Hematopoietic multipotent progenitor cell treated with erythropoietin and hydrocortisone succinate and interleukin-3 and kit ligand, for 4 days (in vitro differentiated cells): Measurements from ENCODE around the gene SETD3.
A peak's percentile ranks its signal among the peaks of the same experiment; 100 is the strongest.

Experiments
- DNase-seq: peaks from one replicate; pipeline ENCODE4 v3.0.0-alpha.2; 2015

The SETD3 gene

DNA sequence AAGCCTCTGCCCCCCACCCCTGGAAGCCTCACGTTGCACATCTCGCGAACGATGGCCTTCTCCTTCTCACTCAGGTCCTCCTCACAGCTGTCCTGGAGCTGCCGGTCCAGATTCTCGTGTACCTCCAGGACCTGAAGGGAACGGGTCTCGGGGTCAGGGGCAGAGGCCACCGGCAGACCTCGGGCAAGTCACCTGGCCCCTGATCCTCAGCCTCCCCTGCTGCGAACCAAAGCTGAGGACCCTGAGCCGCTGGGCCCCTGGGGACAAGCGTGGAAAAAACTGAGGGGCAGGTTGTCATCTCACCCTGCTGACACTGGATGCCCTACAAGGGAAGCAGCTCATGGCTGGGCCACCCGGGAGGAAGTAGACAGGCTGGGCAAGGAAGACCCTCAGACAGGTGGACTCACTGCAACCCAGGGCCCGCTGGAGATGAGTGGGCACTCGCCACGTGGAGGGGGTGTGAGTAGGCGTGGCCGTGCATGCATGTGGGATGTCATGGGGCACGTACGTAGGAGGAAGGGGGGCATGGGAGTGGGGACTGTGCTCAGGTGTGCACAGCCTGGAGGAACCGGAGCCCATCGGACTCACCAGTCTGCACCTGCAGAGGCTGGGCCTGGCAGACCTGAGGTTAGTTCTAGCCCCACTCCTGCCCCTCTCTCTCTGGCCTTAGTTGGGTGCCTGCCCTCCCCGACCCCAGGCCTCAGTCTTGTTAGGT lies 35.7 kb upstream of the SETD3 start:
- no peak for DNase-seq

DNA sequence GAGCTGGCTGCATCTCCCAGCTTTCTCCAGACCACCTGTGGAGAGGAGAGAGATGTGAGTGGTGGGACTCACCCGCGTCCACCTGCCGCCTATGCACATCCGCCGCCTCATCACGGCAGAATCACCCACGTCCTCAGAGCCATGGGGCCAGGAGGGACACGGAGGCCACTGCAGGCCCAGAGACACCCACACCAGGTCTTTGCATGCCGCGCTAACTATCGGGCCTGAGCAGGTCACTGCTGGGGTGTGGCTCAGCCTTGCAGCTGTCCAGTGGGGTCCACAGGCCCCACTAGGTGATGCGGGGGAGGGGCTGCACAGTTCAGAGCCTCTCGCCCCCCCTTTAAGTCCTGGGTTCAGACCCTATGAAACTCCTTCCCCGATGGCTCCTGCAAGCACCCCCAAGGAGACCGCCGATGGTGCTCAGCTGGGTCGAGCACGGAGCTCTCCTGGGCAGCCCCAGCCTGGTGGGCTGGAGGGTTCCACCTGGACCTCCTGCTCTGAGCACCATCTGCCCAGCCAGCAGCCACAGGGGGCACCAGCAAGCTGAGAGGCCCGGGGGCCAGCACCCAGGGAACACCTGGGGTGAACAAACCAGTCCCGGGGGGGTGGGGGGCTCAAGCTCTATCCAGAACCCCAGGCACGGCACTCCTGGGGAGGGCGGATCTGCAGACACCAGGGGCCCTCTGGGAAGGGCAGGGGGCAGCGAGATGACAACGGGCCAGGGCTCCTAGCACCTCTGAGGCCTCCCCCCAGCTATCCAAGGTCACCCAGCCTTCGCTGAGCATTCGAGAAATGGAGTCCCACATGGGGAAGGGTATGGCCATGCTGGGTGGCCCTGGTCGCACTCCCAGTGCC lies 34.9 kb upstream of the SETD3 start:
- no peak for DNase-seq

DNA sequence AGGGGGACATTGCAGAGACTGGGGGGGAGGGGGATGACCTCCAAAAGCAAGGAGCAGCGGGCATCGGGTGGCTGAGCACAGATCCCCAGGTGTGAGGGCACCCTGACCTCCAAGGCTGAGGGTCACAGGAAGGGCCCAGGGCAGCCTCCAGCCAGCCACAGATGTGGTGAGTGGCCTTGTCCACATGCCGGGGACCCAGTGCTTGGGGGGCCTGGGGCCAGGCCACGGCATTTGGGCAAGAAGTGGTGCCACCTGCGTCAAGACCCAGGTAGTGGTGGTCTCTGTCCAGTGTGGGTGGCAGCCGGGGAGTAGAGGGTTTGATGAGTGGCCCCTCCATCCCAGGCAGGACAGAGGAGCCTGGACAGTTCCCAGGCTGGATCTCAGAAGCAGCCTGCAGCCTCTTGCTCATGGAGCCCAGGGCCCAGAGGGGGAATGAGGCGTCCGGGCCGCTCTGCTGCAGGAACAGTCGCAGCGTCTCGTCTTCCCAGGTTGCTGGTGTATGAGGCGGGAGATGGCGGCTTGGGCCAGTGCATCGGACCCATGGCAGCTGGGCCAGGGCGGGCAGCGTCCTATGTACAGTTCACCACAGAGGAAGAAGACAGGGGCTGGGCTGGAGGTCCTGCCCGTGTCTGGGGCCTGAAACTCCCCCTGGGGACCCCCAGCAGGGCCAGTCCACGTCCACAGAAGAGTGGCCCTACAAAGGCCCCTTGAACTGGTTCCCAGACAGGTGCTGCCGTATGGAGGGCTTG lies 34.1 kb upstream of the SETD3 start:
- DNase-seq: no peak

DNA sequence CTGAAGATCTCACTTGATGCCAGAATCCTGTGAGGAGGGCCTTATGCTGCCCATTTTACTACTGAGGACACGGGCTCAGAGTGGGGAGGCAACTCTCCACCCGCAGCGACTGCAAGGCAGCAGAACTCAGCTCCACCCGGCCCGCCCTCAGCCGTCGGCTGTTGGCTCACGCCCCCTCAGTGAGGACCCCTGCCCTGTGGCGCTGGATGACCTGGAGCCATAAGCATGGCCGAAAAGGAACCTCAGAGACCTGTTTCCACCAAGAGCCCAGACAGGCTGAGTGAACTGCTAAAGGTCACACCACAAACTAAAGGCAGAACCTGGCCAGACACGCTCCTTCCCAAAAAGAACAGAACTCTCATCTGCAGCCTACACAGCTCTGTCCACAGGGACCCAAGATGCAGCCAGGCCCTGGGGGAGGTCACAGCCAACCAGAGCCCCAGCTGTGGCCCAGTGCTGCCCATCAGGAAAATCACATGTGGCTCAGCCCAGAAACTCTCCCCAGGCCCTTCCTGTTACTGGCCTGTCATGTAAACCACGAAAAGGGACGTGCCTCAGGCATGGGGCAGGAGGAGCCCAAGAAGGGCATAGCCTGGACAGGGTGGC lies 33.4 kb upstream of the SETD3 start:
- DNase-seq: no peak

DNA sequence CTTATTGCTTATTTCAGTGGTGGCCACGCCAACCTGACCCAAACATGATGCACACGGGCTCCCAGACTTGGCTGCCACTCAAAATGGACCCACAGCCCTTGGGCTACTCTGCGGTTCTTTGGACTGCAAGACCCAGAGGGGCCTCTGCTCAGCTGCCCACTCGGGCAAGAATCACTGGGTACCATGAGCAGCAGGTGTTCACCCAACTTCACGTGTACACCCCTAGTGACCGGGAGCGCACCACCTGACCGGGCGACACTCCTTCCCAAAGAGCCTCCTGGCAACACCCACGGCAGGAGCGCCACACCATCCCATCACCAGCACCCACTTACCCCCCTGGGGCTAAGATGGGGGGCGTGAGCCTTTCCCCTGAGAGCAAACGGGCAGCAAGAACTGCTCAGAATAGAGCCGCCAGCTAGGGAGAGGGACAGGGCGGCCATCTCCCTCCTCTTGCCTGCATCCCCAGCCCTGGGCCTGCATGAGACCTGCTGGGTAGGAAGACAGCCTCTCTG lies 32.6 kb upstream of the SETD3 start:
- no peak for DNase-seq

DNA sequence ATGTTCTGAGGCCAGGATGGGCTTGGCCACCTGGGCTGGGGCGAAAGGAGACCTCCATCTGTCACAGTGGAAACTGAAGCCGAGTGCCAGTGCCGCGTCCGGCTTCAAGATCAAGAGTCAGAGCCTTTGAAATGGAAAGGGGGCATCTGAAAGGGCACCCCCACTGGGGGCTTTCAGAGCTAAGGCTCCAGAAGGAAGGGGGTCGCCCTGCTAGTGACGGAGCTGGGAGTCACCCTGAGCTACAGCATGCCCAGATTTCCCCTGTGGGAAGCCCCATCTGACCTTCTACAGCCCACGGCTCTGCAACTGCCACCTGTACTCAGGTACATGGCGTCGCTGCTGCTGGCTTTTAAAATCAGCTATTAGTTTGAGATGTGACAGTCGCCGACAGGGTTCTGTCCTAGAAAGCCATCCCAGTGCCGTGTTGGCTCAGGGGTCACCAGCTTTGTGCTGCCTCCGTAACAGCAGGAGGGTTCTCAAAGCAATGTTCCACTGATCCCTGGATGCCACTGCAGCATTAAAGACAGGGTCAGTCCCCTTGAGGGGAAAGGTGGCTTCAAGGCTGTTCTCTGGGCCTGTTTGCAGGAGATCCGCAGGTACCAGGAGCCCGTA lies 32.0 kb upstream of the SETD3 start:
- no peak for DNase-seq

DNA sequence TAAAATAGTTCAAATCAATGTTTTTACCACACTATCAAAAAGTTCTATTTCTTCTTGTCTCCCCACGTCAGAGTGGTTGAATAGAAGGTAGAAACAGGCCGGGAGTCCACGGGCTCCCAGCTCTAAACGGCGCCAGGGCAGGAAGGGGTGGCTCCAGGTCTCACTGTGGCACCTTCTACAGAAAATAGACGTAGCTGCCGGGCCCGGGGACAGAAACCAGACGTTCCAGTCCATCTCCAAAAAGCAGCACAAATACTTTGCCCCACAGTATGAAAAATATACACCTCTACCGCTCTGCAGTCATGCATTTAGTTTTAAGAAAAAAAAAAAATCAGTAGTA lies 31.4 kb upstream of the SETD3 start:
- no peak for DNase-seq

DNA sequence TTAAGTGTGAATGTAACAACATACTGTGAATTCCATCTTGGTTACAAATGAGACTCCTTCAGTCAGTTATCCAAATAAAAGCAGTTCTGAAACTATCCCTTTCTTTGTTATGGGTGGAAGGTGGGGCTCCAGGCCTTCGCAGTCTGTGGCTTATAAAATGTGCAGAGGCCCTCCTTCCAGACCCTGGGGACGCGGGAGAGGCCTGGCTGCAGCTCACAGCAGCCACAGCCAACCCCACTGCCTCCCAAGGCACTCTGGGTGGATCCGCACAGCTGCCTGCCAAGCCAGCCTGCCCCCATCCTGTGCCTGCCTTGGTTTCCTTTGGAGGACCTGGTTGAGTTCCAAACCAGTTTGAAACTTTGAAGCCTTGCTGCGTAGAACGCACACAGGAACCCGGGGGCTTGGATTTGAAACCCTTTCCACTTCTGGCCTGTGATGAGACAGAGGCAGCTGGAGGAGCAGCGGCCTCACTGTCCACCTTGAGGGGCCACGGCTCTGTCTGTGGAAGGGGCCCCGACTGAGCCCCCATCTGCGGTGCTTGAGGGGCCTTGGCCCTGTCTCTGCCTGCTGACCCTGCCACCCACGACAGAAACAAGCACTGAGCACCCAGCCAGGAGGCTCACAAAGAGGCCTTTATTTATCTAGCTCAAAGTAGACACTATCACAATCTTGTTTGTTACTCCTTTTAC lies 30.9 kb upstream of the SETD3 start:
- no peak for DNase-seq

DNA sequence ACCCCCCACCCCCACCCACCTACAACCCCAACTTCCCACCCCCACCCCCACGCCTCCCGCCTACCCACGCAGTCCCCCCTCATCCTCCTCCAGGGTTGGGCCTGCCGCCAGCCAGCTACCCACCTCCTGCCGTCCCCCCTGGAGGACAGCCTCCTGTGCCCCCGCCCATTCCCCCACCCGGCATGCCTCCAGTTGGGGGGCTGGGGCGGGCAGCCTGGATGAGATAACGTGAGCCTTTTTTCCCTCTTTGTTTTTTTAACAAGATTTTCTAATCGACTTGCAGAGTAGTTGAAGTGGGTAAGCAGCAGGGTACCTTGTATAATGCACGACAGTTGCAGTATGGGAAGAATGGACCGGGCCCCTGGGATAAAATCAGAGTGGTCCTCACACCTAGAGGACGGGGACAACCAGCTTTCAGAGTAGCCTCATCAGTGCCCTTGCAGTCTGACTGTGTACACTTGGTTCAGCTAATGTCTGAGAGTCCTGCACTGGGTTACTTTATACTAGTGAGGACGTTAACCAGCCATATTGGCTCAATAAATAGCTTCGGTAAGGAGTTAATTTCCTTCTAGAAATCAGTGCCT lies 30.0 kb upstream of the SETD3 start:
- DNase-seq: no peak

DNA sequence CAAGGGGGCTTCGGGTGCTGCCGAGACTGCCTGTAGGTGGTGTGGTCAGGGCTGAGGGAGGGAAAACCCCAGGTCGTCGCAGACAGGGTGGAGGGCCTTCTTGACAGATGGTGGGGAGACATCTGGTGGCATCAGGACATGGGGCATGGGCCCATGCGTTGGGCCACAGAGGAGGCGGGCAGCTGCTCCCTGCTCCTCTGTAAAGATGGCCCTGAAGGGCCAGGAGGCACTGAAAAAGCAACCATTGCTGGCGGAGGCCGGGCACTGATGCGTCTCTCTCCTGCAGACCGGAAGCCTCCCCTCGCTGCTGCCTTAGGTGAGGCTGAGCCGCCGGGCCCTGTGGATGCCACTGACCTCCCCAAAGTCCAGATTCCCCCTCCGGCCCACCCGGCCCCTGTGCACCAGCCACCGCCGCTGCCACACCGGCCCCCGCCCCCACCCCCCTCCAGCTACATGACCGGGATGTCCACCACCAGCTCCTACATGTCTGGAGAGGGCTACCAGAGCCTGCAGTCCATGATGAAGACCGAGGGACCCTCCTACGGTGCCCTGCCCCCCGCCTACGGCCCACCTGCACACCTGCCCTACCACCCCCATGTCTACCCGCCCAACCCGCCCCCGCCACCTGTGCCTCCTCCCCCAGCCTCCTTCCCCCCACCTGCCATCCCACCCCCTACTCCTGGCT lies 29.4 kb upstream of the SETD3 start:
- no peak for DNase-seq

DNA sequence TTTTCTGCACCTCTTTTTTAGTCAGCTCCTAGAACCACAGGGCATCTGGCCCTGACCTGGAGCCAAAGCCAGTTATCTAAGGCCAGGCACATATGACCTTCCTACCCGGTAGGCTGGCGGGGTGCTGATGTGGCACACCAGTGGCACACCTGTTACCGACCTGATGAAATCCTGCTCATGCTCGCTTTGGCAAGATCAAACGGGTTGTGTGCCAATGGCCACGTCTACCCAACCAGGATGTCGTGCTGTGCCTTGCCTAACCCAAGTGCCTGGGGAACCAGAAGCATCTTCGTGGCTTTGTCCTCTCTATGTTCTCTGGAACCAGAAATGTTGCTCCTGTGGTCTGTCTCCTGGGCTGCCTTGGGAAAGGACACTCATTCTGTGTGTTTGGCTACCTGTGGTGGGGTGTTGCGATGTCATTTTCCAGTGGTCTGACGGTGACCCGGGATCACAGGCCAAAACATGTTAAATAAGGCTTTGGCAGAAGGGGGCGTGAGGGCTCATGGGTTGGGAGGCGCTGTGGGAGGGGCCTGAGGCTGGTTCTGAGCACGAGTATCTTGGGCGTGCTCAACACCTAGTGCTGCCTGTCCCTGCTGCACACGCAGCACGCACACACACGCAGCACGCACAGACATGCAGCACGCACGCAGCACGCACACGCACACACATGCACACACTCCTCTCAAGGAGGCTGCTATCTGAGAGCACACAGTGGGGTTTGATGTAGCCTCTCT lies 28.4 kb upstream of the SETD3 start:
- DNase-seq: no peak

DNA sequence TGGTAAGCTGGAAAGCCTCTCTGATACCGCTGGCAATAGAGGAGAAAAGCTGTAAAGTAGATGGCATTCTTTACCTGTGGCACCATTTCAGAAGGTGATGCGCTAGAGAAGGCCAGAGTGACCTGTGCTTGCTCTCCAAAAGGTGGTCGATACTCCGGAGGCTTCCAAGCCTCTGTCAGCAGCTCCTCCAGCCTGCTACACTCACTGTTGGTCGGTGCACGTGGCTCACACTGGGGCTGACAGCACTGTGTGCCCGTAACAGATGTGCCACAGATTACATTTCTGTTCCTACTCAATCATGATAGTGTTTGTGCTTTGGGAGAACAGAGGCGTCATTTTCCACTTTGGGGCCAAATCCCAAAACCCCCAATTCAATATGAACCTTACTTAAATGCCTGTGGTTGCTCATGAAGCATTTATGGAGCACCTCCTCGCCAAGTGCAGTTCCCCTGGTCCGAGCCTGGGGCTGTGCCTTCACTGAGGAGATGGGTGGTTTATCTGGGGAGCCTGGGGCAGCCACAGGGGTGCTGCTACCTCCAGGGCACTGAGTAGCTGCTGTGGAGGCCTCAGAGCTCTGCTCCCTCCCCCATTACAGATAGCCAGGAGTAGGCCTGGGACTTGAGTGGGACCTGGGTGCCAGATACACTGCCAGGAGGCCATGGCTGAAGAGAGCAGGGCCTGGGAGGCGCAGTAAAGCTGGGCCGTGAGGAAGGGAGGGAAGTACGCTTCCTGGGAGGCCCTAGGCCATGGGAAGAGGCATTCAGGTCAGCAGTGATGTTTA lies 27.4 kb upstream of the SETD3 start:
- DNase-seq: no peak

DNA sequence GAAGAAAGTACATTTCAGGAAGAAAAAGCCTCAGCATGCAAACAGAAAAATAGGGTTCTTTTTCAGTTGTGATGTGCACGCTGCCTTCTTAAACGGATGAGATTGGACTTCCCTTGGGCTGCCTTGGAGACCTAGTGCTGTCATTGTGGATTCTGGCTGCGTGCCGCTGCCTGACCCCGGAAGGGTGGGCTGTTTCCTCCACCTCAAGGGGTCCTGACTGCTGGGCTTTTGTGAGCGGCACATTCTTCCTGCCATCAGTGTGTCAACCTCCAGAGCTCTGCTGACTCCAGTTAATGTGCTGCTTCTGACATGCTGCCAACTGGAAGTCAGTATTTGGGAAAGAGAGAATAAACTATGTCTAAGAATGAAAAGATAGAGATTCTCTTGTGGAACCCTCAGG lies 25.6 kb upstream of the SETD3 start:
- no peak for DNase-seq

DNA sequence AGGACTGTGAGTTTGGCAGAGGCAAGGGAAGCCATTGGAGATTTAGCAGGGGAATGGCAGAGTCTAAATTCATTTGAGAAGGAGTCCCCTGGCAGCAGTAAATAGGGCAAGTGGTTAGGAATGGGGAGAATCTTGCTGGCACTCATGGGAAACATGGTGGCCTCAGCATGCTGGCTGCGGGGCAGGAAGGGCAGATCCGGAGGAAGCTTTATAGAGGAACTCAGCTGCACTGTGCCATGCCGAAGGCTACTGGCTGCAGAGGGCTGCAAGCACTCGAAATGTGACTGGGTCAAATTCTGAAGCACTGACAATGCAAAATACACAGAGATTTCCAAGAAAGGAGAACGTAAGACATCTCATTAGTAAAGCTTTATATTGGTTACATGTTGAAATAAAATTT lies 24.4 kb upstream of the SETD3 start:
- DNase-seq: no peak

DNA sequence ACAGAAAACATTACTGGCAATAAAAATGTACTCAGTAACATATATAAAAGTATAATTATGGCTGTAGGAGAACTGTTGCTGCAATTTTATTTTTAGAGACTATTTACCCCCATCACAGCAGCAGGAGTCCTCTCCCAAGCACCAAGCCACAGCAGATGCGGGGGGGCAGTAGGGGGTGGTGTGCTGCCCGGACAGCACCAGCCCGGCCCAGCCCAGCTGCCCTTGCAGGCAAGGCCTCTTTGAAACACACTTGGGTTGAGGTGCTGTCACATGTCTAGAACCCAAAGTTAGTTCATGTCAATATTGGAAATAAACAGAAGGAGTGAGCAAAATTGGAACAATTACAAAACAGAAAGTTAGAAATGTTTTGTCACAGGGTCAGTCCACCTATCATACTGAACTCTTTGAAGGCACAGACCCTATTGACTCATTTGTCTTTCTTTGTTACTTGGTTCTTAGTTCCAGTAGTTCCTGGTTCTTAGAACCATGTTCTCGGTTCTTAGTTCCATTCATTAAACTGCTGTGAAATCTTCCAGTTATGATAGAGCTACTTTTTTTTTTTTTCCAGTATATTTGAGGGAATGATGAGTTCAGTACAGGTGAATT lies 23.3 kb upstream of the SETD3 start:
- no peak for DNase-seq

DNA sequence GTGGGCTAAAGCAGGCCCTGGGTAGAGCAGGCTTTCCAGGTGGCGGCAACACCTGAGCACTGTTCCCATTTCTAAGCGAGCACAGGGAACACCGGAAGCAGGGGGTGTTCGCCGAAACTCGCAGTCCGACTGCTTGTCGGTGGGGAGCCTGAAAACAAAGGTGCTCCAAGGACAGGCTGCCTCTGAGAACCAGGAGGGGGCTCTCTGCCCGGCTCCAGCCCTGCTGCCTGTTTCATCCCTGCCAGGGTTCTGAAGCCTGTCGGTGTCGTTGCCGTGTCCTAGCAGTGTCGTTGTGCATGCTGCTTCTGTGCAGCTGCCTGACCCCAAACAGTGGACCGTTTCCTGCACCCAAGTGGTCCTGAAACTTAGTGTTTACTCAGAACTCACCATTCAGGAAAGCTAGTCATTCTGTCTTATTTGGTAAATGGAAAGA lies 22.3 kb upstream of the SETD3 start:
- DNase-seq: no peak

DNA sequence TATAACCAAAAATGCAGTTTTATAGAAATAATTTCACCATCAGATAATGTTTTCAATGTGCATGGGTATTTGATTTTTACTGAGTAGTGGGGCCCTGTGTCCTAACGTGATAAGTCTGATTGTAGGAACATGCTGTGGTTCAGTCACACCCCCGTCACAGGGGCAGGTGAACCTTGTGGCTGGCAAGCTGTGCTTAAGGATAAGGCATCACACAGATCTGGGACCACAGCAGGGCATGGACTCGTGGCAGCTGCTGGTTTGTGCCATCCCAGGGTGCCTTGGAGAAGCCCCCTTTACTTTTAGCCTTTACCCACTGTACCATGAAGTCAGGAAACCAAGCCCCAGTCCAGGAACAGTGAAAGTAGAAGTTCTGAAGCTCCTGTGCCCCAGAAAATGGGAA lies 17.2 kb upstream of the SETD3 start:
- peak; percentile 34 for DNase-seq

DNA sequence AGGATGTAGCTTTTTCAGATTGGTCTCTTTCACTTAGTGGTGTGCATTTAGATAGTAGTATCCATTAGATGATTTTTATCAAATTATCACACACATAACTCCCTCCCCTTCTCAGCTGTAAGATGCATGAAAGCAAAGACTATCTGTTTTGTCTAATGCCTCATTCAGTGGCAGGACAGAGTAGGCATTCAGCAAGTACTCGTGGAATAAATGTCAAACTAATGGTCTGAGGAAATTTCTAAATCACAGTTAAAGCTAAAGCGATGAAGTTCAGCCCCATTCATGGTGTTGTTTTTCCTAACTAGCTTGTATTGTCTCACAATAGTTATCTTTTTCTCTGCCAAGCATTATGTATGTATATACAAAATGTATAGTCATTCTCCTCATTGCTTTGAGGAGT lies 16.7 kb upstream of the SETD3 start:
- no peak for DNase-seq

DNA sequence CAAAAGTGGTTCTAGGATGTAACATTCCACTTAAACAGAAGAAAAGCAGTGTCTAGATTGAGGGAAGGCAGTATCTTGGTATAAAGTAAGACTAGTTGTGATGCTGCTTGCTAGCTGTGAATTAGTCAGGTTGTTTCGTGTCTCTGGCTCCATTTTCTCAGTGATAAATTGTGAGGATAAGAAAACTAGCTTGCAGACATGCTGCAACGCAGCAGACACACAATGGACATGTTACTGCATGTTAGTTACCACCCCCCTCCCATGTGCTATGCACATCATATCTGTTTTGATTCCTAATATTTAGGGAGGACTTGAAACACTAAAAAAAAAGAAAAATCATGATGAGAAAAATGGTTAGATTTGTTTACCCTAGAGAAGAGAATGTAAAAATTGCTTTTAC lies 3.4 kb upstream of the SETD3 start:
- no peak for DNase-seq
